ENCODE results near the gene SUV39H1. TPM values are rescaled to one million over a fixed set of nuclear protein-coding genes. Genes with fewer than 3 reads are reported as not detected.
"Not testable (repeated sequence)": the region's sequence is repeated elsewhere in the genome, so short reads cannot be mapped to it uniquely, and the experiment has no call there.

The SUV39H1 gene
- total RNA-seq, 1 donor from 2014 or later = 4.7 TPM

DNA sequence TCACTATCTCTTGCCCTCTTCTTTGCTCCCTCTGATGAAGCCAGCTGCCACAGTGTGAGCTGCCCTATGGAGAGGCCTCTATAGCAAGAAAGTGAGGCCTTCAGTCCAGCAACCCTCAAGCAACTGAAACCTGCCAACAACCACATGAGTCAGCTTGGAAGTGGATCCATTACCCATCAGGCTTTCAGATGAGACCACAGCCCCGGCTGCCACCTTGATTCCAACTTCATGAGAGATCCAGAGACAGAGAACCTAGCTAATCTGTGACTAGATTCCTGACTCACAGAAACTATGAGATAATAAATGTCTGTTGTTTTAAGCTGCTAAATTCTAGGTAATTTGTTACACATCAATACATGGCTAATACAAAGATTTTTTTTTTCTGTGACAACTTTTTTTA is 33.3 kb upstream of the SUV39H1 start:
- peaks cover 8% of the 10 kb centered on the region for H3K36me3 Mint-ChIP-seq (ENCODE audit: unreplicated experiment)
- no peaks in the 10 kb centered on the region for H3K9me3 Mint-ChIP-seq (ENCODE audit: unreplicated experiment)
- TF ChIP-seq, protein P1, sequence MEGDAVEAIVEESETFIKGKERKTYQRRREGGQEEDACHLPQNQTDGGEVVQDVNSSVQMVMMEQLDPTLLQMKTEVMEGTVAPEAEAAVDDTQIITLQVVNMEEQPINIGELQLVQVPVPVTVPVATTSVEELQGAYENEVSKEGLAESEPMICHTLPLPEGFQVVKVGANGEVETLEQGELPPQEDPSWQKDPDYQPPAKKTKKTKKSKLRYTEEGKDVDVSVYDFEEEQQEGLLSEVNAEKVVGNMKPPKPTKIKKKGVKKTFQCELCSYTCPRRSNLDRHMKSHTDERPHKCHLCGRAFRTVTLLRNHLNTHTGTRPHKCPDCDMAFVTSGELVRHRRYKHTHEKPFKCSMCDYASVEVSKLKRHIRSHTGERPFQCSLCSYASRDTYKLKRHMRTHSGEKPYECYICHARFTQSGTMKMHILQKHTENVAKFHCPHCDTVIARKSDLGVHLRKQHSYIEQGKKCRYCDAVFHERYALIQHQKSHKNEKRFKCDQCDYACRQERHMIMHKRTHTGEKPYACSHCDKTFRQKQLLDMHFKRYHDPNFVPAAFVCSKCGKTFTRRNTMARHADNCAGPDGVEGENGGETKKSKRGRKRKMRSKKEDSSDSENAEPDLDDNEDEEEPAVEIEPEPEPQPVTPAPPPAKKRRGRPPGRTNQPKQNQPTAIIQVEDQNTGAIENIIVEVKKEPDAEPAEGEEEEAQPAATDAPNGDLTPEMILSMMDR (IDR thresholded peaks at IDR 0.05; ENCODE audit: partially characterized antibody, unreplicated experiment) = no peak
- peaks cover 3% of the 10 kb centered on the region for H3K27me3 Mint-ChIP-seq (ENCODE audit: unreplicated experiment)
- H3K4me3 Mint-ChIP-seq (ENCODE audit: unreplicated experiment) = no peak overlapping the region
- no peaks in the 10 kb centered on the region for H3K4me1 Mint-ChIP-seq (ENCODE audit: low read depth, unreplicated experiment)
- DNase-seq = no peak
- no peak overlapping the region for H3K27ac Mint-ChIP-seq (ENCODE audit: unreplicated experiment)

DNA sequence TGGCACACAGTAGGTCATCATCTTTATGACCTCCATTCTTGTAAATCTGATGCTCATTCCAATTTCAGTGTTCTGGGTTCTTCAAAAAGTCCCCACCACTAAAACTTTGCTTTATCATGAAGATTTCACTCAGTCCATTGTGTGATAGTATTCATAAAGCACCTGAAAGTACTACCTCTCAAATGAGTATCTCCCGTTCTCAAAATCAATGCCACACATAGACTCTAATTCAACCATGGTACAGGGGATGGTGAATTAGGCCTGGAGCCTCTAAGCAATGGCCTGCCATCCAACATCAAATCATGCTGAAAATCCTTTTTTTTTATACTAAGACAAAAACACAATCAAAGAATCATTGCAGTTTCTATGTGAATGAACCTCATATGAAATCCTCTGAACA is 32.4 kb upstream of the SUV39H1 start:
- Mint-ChIP-seq H3K27me3 (ENCODE audit: unreplicated experiment) (peaks cover 3% of the 10 kb centered on the region), H3K9me3 (ENCODE audit: unreplicated experiment) (no peaks in the 10 kb centered on the region), H3K27ac (ENCODE audit: unreplicated experiment) (no peak overlapping the region), H3K36me3 (ENCODE audit: unreplicated experiment) (peaks cover 8% of the 10 kb centered on the region), H3K4me3 (ENCODE audit: unreplicated experiment) (no peak overlapping the region), H3K4me1 (ENCODE audit: low read depth, unreplicated experiment) (no peaks in the 10 kb centered on the region)
- no peak for DNase-seq
- TF ChIP-seq, protein P1 (IDR thresholded peaks at IDR 0.05; ENCODE audit: partially characterized antibody, unreplicated experiment) = no peak

DNA sequence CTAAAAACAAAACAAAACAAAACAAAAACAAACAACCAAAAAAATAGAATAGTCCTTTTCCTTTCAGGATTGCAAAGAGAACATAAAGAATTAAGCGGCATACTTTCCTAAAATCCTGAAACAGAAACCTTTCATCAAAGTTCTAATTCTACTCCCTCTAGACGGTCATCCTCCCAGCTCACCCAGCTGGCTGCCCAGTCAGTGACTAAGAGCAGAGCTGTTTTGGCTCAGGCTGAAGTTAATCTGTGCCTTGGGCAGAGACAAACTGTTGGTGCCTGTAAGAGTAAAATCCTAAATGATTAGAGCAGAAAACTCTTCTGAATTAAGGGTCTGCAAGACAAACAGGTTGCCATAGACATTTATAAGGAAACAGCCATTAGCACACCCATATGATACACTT is 30.5 kb upstream of the SUV39H1 start:
- H3K27ac Mint-ChIP-seq (ENCODE audit: unreplicated experiment) = no peak overlapping the region
- no peak for DNase-seq
- H3K9me3 Mint-ChIP-seq (ENCODE audit: unreplicated experiment) = no peaks in the 10 kb centered on the region
- H3K36me3 Mint-ChIP-seq (ENCODE audit: unreplicated experiment) = peaks cover 4% of the 10 kb centered on the region
- TF ChIP-seq, protein P1 (IDR thresholded peaks at IDR 0.05; ENCODE audit: partially characterized antibody, unreplicated experiment) = no peak
- H3K4me1 Mint-ChIP-seq (ENCODE audit: low read depth, unreplicated experiment) = no peaks in the 10 kb centered on the region
- no peak overlapping the region for H3K4me3 Mint-ChIP-seq (ENCODE audit: unreplicated experiment)
- peaks cover 3% of the 10 kb centered on the region for H3K27me3 Mint-ChIP-seq (ENCODE audit: unreplicated experiment)

DNA sequence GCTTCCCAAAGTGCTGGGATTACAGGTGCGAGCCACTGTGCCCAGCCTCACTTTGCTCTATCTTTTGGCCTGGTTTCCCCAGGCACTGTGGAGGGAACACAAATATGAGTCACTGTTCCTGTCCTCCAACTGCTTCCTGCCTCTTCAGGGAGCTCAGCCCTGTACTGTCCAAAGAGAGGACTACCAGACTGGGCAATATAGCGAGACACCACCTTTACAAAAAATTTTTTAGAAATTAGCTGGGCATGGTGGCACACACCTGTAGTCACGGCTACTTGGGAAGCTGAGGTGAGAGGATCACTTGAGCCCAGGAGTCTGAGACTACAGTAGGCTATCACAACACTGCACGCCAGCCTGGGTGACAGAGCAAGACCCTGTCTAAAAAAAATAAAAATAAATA is 29.9 kb upstream of the SUV39H1 start:
- no peak for DNase-seq
- TF ChIP-seq, protein P1 (IDR thresholded peaks at IDR 0.05; ENCODE audit: partially characterized antibody, unreplicated experiment) = no peak

DNA sequence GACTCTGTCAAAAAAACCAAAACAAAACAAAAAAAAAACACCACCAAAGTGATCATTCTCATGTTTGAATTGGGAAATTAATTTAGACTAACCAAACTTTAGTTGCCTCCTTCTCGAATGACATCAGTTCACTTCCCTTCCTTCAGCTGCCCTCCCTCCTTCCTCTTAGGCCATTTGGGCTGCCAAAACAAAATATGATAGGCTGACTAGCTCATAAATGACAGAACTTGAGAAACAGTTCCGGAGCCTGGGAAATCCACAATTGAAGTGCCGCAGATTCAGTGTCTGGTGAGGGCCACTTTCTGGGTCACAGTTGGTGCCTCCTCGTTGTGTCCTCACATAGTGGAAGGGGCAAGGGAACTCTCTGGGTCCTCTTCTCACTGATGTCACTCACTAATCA is 29.0 kb upstream of the SUV39H1 start:
- H3K27ac Mint-ChIP-seq (ENCODE audit: unreplicated experiment) = no peak overlapping the region
- no peaks in the 10 kb centered on the region for H3K36me3 Mint-ChIP-seq (ENCODE audit: unreplicated experiment)
- H3K4me1 Mint-ChIP-seq (ENCODE audit: low read depth, unreplicated experiment) = no peaks in the 10 kb centered on the region
- TF ChIP-seq, protein P1 (IDR thresholded peaks at IDR 0.05; ENCODE audit: partially characterized antibody, unreplicated experiment) = no peak
- no peaks in the 10 kb centered on the region for H3K27me3 Mint-ChIP-seq (ENCODE audit: unreplicated experiment)
- H3K9me3 Mint-ChIP-seq (ENCODE audit: unreplicated experiment) = no peaks in the 10 kb centered on the region
- H3K4me3 Mint-ChIP-seq (ENCODE audit: unreplicated experiment) = no peak overlapping the region
- DNase-seq = no peak

More for the DNA sequence above, 29.9 kb upstream of the SUV39H1 start:
- H3K4me1 Mint-ChIP-seq (ENCODE audit: low read depth, unreplicated experiment) = no peaks in the 10 kb centered on the region
- H3K36me3 Mint-ChIP-seq (ENCODE audit: unreplicated experiment) = no peaks in the 10 kb centered on the region
- H3K27me3 Mint-ChIP-seq (ENCODE audit: unreplicated experiment) = no peaks in the 10 kb centered on the region
- no peak overlapping the region for H3K27ac Mint-ChIP-seq (ENCODE audit: unreplicated experiment)
- H3K4me3 Mint-ChIP-seq (ENCODE audit: unreplicated experiment) = no peak overlapping the region
- H3K9me3 Mint-ChIP-seq (ENCODE audit: unreplicated experiment) = no peaks in the 10 kb centered on the region

DNA sequence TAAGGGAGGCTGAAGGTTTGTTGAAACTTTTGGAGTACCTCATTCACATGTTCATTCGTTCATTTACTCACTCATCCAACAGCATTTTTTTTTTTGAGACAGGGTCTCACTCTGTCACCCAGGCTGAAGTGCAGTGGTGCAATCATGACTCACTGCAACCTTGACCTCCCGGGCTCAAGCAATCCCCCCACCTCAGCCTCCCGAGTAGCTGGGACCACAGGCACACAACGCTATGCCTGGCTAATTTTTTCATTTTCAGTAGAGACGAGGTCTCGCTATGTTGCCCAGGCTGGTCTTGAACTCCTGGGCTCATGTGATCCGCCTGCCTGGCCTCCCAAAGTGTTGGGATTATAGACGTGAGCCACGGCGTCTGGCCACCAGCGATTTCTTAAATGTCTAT is 28.3 kb upstream of the SUV39H1 start:
- H3K4me3 Mint-ChIP-seq (ENCODE audit: unreplicated experiment); DNase-seq; H3K27me3 Mint-ChIP-seq (ENCODE audit: unreplicated experiment); H3K36me3 Mint-ChIP-seq (ENCODE audit: unreplicated experiment); H3K4me1 Mint-ChIP-seq (ENCODE audit: low read depth, unreplicated experiment); H3K9me3 Mint-ChIP-seq (ENCODE audit: unreplicated experiment): not testable (repeated sequence)
- H3K27ac Mint-ChIP-seq (ENCODE audit: unreplicated experiment) = peak overlapping the region; percentile 38
